ENCODE results near the gene TRPV5.

Gene TRPV5

GRCh38 chr7:142901426-142902259, 31.9 kb downstream of the TRPV5 start:
- no peak overlapping the region for H3K4me3 ChIP-seq (ENCODE audit: low read depth, low read length)
- no peak for TF ChIP-seq CTCF (IDR thresholded peaks at IDR 0.05; ENCODE audit: low read depth, low read length)

GRCh38 chr7:142899661-142900060, 33.9 kb downstream of the TRPV5 start:
- TF ChIP-seq CTCF (IDR thresholded peaks at IDR 0.05; ENCODE audit: low read depth, low read length) = no peak

GRCh38 chr7:142898377-142899170, 35.0 kb downstream of the TRPV5 start:
- TF ChIP-seq CTCF (IDR thresholded peaks at IDR 0.05; ENCODE audit: low read depth, low read length) = no peak
- no peak overlapping the region for H3K4me3 ChIP-seq (ENCODE audit: low read depth, low read length)

More at GRCh38 chr7:142899661-142900060, 33.9 kb downstream of the TRPV5 start:
- H3K4me3 ChIP-seq (ENCODE audit: low read depth, low read length) = no peak overlapping the region

GRCh38 chr7:142897691-142898090, 35.9 kb downstream of the TRPV5 start:
- no peak for TF ChIP-seq CTCF (IDR thresholded peaks at IDR 0.05; ENCODE audit: low read depth, low read length)
- no peak overlapping the region for H3K4me3 ChIP-seq (ENCODE audit: low read depth, low read length)

GRCh38 chr7:142896741-142897379, 36.7 kb downstream of the TRPV5 start:
- H3K4me3 ChIP-seq (ENCODE audit: low read depth, low read length) = no peak overlapping the region
- TF ChIP-seq CTCF (IDR thresholded peaks at IDR 0.05; ENCODE audit: low read depth, low read length) = no peak

- no peak overlapping the region for H3K4me3 ChIP-seq (ENCODE audit: low read depth, low read length)
- TF ChIP-seq CTCF (IDR thresholded peaks at IDR 0.05; ENCODE audit: low read depth, low read length) = no peak
Observed at GRCh38 chr7:142896151-142896550, 37.4 kb downstream of the TRPV5 start.

Measured in WI38 (cell line).